GM12865 (cell line): ENCODE measurements around the gene AIP.

Experiments
- DNase-seq: peaks from one replicate; pipeline ENCODE4 v3.0.0; 2010; ENCODE audit warnings: low read depth
- H3K4me3 ChIP-seq: 2 replicates; pipeline ENCODE4 v1.5.1; 2011; ENCODE audit warnings: mild to moderate bottlenecking, low read depth, low read length, control low read depth
- CTCF ChIP-seq: IDR thresholded peaks from 2 replicates; pipeline ENCODE4 v1.5.1; 2011; ENCODE audit warnings: low read length, control low read depth, low read depth, inconsistent platforms; ENCODE audit not compliant: insufficient read depth; ENCODE audit errors: missing control alignments

The AIP gene

GRCh38 chr11:67516806-67517205 lies 34.0 kb downstream of the AIP start:
- H3K4me3 ChIP-seq: no peak overlapping the region
- TF ChIP-seq CTCF: no peak
- no peak for DNase-seq

- DNase-seq: no peak
- H3K4me3 ChIP-seq: no peak overlapping the region
- TF ChIP-seq CTCF: no peak
Measured at GRCh38 chr11:67517784-67518552, 35.1 kb downstream of the AIP start.

GRCh38 chr11:67519726-67520125 lies 36.9 kb downstream of the AIP start:
- no peak for TF ChIP-seq CTCF
- H3K4me3 ChIP-seq: no peak overlapping the region
- no peak for DNase-seq

GRCh38 chr11:67520856-67521824 lies 38.3 kb downstream of the AIP start:
- DNase-seq: no peak
- no peak overlapping the region for H3K4me3 ChIP-seq
- TF ChIP-seq CTCF: no peak

DNA sequence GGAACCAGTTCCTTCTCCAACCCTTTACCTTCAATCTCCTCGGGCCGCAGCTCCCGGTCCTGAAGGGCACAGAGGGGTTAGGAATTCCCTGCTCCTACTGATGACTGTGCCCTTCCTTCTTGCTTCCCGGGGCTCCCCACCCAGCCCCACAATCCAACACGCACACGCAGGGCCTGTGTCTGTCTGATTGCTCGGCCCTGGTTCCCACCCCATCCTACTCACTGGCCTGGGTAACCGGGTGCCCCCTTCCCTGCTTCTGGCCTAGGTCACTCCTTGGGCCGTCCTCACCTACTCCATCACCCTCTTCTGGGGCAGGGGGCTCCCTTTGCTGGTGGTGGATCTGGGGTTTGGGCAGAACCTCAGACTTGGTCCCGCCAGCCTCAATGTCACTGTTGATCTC lies 39.1 kb downstream of the AIP start:
- H3K4me3 ChIP-seq: no peak overlapping the region
- no peak for DNase-seq
- no peak for TF ChIP-seq CTCF

GRCh38 chr11:67522338-67522737 lies 39.5 kb downstream of the AIP start:
- H3K4me3 ChIP-seq: no peak overlapping the region
- TF ChIP-seq CTCF: no peak
- no peak for DNase-seq
